Occipital lobe (tissue), 2 donors: ENCODE results near the gene NCKAP5L. TPM values are rescaled to one million over a fixed set of nuclear protein-coding genes. Genes with fewer than 3 reads are reported as not detected.
"Not testable (repeated sequence)": the region's sequence is repeated elsewhere in the genome, so short reads cannot be mapped to it uniquely, and the experiment has no call there.

ENCODE experiments used
- DNase-seq: peaks from one replicate; lab custom pipeline; 2025; lab: John Stamatoyannopoulos, UW
- total RNA-seq: library from RNA; depleted of rRNA; stranded (reverse); fragments of >200 nt; gene quantifications from one replicate; pipeline ENCODE4 v1.2.3, GENCODE V29; 2014

NCKAP5L gene
- total RNA-seq: 10.3 TPM

GRCh38 chr12:49828133-49829091 lies at the start of gene NCKAP5L:
TSS of gene NCKAP5L (minus strand) at chr12:49828413. CDS start at chr12:49804044, 24,369 bp downstream.
- peak; percentile 91 for DNase-seq

GRCh38 chr12:49877066-49877465 lies 48.9 kb upstream of the NCKAP5L start:
- DNase-seq: no peak

GRCh38 chr12:49876070-49876469 lies 47.9 kb upstream of the NCKAP5L start:
- no peak for DNase-seq

- no peak for DNase-seq
Observed at GRCh38 chr12:49875115-49875720, 47.0 kb upstream of the NCKAP5L start.

- DNase-seq: no peak
Observed at GRCh38 chr12:49874142-49874897, 46.1 kb upstream of the NCKAP5L start.

- DNase-seq: no peak
Observed at GRCh38 chr12:49873361-49873934, 45.2 kb upstream of the NCKAP5L start.

GRCh38 chr12:49872781-49873181 lies 44.6 kb upstream of the NCKAP5L start:
- no peak for DNase-seq

- DNase-seq: no peak
Observed at GRCh38 chr12:49872381-49872780, 44.2 kb upstream of the NCKAP5L start.

GRCh38 chr12:49871811-49872251 lies 43.6 kb upstream of the NCKAP5L start:
- not testable (repeated sequence) for DNase-seq

GRCh38 chr12:49871263-49871561 lies 43.0 kb upstream of the NCKAP5L start:
- DNase-seq: no peak

GRCh38 chr12:49870501-49871262 lies 42.5 kb upstream of the NCKAP5L start:
- DNase-seq: no peak

- no peak for DNase-seq
Observed at GRCh38 chr12:49869816-49870500, 41.7 kb upstream of the NCKAP5L start.

GRCh38 chr12:49868952-49869815 lies 41.0 kb upstream of the NCKAP5L start:
- peak; percentile 79 for DNase-seq

GRCh38 chr12:49868449-49868848 lies 40.2 kb upstream of the NCKAP5L start:
- DNase-seq: no peak

GRCh38 chr12:49867570-49868341 lies 39.5 kb upstream of the NCKAP5L start:
- no peak for DNase-seq

- DNase-seq: peak; percentile 19
Observed at GRCh38 chr12:49866859-49867569, 38.8 kb upstream of the NCKAP5L start.

GRCh38 chr12:49865782-49866135 lies 37.5 kb upstream of the NCKAP5L start:
- no peak for DNase-seq
